ENCODE data around the gene XAGE1A.
"Not testable (repeated sequence)": the region's sequence is repeated elsewhere in the genome, so short reads cannot be mapped to it uniquely, and the experiment has no call there.

The XAGE1A gene

GRCh38 chrX:52509916-52510315, 14.3 kb downstream of the XAGE1A start:
- no peak overlapping the region for H3K9ac ChIP-seq
- H3K4me3 ChIP-seq (ENCODE audit: low read depth, low read length), result no peak overlapping the region
- no peaks in the 10 kb centered on the region for H3K79me2 ChIP-seq
- H3K9me3 ChIP-seq (ENCODE audit: control insufficient read depth, low read length), result no peaks in the 10 kb centered on the region
- H3K4me2 ChIP-seq (ENCODE audit: low read length), result no peak overlapping the region
- no peak overlapping the region for H3K27ac ChIP-seq
- no peaks in the 10 kb centered on the region for H3K36me3 ChIP-seq (ENCODE audit: control insufficient read depth, insufficient read depth, low read length)
- no peak overlapping the region for H2AFZ ChIP-seq
- TF ChIP-seq, protein P1, sequence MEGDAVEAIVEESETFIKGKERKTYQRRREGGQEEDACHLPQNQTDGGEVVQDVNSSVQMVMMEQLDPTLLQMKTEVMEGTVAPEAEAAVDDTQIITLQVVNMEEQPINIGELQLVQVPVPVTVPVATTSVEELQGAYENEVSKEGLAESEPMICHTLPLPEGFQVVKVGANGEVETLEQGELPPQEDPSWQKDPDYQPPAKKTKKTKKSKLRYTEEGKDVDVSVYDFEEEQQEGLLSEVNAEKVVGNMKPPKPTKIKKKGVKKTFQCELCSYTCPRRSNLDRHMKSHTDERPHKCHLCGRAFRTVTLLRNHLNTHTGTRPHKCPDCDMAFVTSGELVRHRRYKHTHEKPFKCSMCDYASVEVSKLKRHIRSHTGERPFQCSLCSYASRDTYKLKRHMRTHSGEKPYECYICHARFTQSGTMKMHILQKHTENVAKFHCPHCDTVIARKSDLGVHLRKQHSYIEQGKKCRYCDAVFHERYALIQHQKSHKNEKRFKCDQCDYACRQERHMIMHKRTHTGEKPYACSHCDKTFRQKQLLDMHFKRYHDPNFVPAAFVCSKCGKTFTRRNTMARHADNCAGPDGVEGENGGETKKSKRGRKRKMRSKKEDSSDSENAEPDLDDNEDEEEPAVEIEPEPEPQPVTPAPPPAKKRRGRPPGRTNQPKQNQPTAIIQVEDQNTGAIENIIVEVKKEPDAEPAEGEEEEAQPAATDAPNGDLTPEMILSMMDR (IDR thresholded peaks at IDR 0.05), result no peak
- no peaks in the 10 kb centered on the region for H3K4me1 ChIP-seq
- H3K27me3 ChIP-seq (ENCODE audit: control insufficient read depth, insufficient read depth, low read length), result no peaks in the 10 kb centered on the region

- H2AFZ ChIP-seq, result not testable (repeated sequence)
Measured at GRCh38 chrX:52511126-52511525, 15.5 kb downstream of the XAGE1A start.

DNA sequence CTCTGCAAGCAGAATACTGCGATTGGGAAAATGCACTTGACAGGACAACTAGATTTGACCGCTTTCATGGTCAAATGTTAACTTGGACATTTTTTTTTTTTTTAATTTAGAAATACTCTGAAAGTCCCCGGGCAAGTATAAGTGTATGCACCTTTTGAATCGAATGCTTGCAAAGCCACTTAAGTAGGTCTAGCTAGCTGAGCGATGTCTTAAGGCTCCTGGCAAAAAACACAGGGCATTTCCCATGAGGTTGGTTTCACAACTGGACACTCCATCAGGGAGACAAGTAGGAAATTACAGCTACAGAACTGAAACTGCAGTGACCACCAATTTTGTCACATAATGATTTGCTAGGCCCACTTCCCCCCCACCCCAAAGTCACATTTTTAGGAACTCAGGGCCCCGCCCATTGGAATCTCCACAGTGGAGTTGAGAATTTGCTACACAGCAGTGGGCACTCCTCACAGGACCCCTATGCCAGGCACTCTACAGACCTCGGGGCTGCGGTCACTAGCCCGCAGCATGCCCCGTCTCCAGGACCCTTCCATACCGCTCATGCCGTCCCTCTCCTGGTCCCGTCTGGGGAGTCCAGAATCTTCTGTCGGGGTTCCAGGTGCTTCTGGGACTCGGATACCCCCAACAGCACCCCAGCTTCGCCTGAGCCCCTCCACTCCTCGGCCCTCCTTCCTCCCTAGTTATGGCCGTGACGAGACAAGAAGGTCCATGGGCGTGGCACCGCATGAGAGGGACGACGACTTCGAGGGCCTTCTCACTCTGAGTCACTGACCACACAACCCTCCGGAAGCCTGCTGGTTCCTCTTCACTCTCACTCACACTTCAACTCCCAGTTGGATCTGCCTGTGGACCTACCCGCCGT, 20.7 kb downstream of the XAGE1A start:
- H3K79me2 ChIP-seq; H3K9ac ChIP-seq; H3K27me3 ChIP-seq (ENCODE audit: control insufficient read depth, insufficient read depth, low read length); H3K4me2 ChIP-seq (ENCODE audit: low read length); H3K4me3 ChIP-seq (ENCODE audit: low read depth, low read length); H3K36me3 ChIP-seq (ENCODE audit: control insufficient read depth, insufficient read depth, low read length); H3K27ac ChIP-seq; H3K9me3 ChIP-seq (ENCODE audit: control insufficient read depth, low read length); H2AFZ ChIP-seq; H3K4me1 ChIP-seq: not testable (repeated sequence)

More at GRCh38 chrX:52511126-52511525, 15.5 kb downstream of the XAGE1A start:
- H3K9me3 ChIP-seq (ENCODE audit: control insufficient read depth, low read length); H3K36me3 ChIP-seq (ENCODE audit: control insufficient read depth, insufficient read depth, low read length); H3K27me3 ChIP-seq (ENCODE audit: control insufficient read depth, insufficient read depth, low read length); H3K4me2 ChIP-seq (ENCODE audit: low read length); H3K9ac ChIP-seq; H3K4me1 ChIP-seq; H3K79me2 ChIP-seq; H3K4me3 ChIP-seq (ENCODE audit: low read depth, low read length); H3K27ac ChIP-seq: not testable (repeated sequence)

GRCh38 chrX:52516987-52517325, 21.3 kb downstream of the XAGE1A start, which contains the start of gene XAGE1B:
XAGE1B (minus strand) TSS chrX:52517063; CDS start chrX:52515527, 1,536 bp downstream.
- not testable (repeated sequence) for H3K4me3 ChIP-seq (ENCODE audit: low read depth, low read length); H3K9ac ChIP-seq; H3K27ac ChIP-seq; H3K4me1 ChIP-seq; H3K36me3 ChIP-seq (ENCODE audit: control insufficient read depth, insufficient read depth, low read length); H3K27me3 ChIP-seq (ENCODE audit: control insufficient read depth, insufficient read depth, low read length); H2AFZ ChIP-seq; H3K4me2 ChIP-seq (ENCODE audit: low read length); H3K79me2 ChIP-seq; H3K9me3 ChIP-seq (ENCODE audit: control insufficient read depth, low read length)

GRCh38 chrX:52541051-52541450, 45.4 kb downstream of the XAGE1A start:
- H3K27me3 ChIP-seq (ENCODE audit: control insufficient read depth, insufficient read depth, low read length); H3K36me3 ChIP-seq (ENCODE audit: control insufficient read depth, insufficient read depth, low read length); H3K4me3 ChIP-seq (ENCODE audit: low read depth, low read length); H3K4me1 ChIP-seq; H3K4me2 ChIP-seq (ENCODE audit: low read length); H2AFZ ChIP-seq; H3K27ac ChIP-seq; H3K9me3 ChIP-seq (ENCODE audit: control insufficient read depth, low read length); H3K79me2 ChIP-seq; H3K9ac ChIP-seq: not testable (repeated sequence)

DNA sequence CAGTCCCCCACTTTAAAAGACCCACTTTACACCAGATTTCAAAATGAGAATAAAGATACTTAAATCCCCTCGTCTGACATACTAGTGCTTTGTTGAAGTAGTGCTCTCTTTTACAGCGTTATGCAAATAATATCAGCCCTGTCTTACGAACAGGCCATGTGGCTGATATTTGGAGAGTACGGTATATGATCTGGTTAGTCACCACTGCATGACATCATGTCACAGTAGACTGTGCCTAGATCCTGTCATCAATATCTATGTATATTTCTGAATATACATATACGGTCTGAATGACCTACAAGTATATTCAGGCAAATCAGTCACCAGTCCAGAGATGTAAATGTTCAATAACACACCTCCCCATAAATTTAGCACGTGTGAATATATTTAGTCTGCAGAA, 46.7 kb downstream of the XAGE1A start:
- no peak overlapping the region for H3K4me2 ChIP-seq (ENCODE audit: low read length)
- H2AFZ ChIP-seq, result no peak overlapping the region
- no peak overlapping the region for H3K4me3 ChIP-seq (ENCODE audit: low read depth, low read length)
- H3K36me3 ChIP-seq (ENCODE audit: control insufficient read depth, insufficient read depth, low read length), result no peaks in the 10 kb centered on the region
- no peak overlapping the region for H3K9ac ChIP-seq
- H3K27ac ChIP-seq, result no peak overlapping the region
- TF ChIP-seq, protein P1 (IDR thresholded peaks at IDR 0.05), result no peak
- H3K4me1 ChIP-seq, result no peaks in the 10 kb centered on the region
- H3K9me3 ChIP-seq (ENCODE audit: control insufficient read depth, low read length), result no peaks in the 10 kb centered on the region
- no peaks in the 10 kb centered on the region for H3K79me2 ChIP-seq
- H3K27me3 ChIP-seq (ENCODE audit: control insufficient read depth, insufficient read depth, low read length), result no peaks in the 10 kb centered on the region
